G401.6 (cell line): Measurements from ENCODE around the gene ARAP1.

Experiments used
- FAIRE-seq: peaks from 2 replicates; lab custom pipeline; 2012; peaks lifted over from hg19 to GRCh38; lab: Jason Lieb, UNC

The ARAP1 gene

DNA sequence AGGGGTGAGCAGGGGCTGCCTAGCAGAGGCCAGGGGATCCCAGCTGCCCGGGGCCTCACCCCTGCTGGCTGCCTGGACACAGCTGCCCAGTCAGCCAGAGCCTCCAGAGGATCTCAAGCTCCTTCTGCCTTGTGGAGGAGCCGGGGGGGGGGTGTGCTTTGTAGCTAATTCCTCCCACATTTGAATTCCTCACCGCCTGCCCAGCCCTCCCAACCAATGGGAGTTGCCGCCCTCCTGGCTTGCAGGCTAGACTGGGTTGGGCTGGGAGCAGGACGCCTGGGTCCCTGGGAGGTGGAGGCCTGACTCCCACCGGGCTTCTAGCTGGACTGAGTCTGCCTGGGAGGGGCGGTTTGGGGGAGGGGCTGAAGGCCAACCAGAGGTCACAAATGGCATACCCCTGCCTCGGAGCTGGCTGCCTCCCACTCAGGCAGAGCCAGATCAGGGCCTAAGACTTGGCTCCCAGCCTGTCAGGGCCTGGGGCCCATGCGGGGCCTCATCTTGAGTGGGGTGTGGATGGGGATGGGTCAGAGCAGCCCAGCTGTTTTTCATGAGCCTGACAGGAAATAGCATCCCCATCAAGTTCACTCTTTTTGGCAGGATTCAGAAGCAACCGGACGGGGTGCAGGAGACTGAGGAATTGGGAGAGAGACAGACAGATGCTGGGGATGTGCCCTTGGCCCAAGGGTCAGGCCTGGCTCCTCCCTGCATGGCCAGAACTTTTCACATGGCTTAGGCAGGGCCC lies 48.8 kb downstream of the ARAP1 start:
- no peak for FAIRE-seq

DNA sequence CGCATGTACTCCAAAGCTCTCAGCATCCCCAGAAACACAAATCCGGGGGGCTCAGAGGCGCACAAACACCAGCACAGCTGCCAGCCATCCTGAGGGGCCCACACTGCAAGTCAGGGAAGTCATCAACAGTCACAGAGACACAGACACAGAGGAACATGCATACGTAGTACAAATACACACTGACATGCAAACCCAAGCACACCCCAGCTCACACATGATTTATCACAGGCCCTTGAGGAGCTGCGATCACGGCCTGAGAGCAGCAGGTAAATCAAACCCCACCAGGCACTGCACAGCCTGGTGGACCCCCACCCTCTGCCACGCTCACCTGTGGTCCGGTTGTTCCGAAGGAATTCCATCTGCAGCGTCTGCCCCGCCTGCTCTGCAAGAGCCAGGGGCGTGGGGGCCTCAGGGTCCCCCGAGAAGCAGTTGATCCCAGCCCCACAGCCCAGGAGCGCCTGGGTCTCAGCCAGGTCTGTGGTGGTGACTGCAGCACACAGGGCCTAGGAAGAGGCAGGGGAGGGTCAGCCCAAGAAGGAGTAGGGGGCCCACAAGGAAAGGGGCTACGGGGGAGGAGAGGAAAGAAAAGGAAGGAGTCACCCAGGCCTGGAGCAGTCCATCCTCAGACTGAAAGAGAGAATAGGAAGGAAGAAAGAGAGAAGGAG lies 49.5 kb downstream of the ARAP1 start:
- no peak for FAIRE-seq

DNA sequence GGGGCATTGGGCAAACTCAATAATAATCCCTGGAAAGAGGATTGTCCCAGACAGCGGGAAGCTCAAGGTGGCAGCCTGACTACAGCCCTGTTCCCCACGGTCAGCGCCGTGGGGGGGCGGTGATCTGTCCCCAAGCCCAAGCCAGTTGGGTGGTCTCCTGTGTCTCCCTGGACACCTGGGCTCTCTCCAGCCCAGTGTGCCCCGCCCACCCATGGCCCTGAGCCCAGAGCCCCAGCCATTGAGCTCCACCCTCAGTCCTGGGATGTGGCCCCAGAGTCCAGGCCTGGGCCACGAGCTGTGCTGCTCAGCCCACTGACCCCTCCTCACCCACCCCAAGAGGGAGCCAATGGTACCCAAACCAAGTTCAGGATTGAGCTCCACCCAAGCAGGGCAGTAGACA lies 50.1 kb downstream of the ARAP1 start:
- FAIRE-seq, result no peak

DNA sequence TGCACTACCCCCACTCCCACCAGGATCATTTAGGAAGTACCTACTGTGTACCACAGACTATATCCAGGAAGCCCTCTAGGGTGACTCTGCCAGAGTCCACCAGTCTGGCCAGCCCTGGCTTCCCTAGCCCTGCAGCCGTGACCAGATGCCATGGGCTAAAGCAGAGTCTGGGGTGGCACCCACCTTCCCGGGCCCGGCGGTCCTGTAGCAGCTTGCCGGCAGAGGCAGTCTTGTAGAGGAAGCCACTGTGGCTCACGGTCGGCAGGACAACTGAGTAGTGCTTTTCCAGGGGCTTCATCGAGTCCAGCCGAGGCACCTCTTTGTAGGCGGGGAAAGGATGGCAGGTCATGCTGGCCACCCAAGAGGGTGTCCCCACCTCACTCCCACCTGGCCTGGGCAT lies 50.7 kb downstream of the ARAP1 start:
- FAIRE-seq, result no peak

DNA sequence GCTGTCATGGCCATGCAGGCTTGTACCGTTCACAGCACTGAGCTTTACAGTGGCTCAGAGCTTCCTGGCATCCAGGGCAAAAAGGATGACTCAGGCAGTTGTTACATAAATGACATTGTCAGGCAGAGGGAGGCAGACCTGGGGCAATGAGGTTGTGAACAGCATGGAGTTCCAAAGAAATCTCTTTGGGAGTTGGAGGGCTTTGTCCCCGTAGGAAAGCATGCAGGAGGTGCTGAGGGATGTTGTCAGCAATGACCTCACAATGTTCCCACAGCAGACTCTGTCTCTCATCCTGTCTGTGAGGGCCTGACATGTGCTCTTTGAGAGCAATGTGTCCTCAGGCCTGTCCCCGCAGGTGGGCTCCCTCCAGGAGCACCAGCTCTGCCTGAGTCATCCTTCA lies 52.1 kb downstream of the ARAP1 start:
- no peak for FAIRE-seq

DNA sequence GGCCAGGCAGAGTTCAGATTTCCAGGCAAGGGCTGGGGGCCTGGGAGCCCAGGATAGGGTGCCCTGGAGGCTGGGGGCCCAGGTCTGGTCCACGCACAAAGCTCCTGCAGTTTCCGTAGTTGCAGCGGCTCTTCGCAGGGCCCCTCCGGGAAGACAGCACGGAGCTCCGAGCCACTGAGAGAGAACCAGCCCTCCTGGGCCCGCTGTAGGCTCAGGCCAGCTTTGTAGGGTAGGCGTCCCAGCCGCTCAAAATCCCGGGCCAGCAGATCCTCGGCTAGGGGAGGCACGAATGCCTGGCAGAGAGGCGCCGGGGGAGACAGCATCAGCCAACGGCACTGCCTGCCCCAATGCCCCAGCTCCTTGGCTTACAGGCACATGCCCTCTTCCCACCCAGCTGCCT lies 54.4 kb downstream of the ARAP1 start:
- no peak for FAIRE-seq

DNA sequence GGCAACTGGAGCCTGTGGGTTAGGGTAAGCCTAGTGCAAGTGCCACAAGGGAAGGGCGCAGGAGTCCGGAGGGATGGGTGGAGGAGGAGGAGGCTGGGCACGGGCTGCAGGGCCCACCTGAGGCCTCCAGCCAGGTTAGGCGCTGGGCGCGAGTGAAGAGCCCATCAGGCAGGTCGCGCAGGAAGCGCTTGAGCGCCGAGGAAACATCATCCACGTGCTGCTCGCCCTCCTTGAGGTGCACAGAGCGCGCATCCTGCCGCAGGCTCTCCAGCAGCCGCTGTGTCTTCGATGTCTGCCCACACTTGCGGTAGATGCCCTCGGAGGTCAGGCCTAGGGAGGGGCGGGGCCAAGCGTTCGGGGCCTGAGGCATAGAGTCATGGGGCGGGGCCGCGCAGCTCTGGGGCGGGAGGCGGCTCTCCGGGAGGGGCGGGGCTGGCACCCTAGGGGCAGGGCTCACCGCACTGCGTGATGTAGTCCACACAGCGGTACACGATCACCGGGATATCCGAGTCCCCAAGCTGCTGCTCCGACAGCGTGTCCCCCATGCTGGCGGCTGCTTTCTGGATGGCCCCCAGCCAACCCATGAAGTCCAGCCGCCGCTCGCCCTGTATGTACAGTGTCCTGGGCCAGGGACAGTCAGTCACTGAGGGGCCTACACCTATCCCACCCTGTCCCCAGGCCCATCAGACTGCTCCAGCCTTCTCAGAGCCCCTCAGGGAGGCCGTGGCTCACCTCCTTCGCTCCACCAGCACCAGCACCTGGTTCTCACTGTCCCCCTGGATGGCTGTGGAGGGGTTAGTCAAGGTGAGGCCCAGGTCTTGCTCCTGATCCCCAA lies 55.1 kb downstream of the ARAP1 start:
- FAIRE-seq, result no peak

DNA sequence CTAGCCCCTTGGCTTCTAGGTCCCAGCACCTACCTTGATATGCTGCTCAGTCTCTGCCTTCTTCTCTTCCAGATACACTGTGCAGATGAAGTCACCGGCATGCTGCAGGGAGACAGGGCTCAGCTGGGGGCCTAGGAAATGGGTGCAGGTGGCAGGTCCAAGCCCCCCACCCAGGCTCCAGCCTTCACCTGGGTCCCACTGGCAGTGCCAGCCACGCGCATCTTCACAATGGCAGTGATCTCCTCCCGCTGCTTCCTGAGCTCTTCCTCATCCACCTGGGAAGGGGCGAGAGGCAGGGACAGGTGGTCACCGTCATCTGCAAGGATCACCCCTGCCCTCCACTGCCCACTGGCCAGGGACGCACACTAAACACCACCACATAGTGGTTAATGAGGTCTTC lies 56.9 kb downstream of the ARAP1 start:
- no peak for FAIRE-seq

DNA sequence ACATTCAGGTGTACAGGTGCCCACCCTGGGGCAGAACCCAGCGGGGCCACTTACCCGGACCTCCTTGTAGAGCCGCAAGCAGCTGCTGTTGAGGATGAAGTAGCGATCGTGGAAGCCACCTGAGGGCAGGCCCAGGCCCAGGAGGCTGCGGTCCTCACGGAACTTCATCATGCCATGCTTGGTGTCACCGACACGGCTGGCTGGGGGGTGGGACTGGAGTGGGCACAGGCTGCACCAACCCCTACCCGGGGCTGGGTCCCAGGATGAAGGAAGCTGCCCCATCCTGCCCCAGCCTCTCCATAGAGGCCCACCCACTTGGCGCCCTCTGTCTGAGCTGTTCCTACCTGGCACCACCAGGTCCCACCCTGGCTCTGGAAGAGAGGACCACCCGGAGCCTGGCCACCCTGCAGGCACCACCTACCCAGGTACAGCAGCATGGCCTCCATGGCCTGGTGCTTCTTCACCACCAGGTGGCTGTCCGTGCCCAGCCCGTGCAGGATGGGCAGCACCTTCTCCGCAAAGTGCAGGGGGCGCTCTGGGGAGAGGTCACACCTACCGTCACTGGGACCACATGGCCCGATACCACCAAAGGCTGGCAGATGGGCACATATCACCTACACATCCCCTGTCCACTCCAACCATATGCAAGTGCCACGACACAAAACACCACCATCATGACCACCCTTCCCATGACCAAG lies 58.8 kb downstream of the ARAP1 start:
- no peak for FAIRE-seq

DNA sequence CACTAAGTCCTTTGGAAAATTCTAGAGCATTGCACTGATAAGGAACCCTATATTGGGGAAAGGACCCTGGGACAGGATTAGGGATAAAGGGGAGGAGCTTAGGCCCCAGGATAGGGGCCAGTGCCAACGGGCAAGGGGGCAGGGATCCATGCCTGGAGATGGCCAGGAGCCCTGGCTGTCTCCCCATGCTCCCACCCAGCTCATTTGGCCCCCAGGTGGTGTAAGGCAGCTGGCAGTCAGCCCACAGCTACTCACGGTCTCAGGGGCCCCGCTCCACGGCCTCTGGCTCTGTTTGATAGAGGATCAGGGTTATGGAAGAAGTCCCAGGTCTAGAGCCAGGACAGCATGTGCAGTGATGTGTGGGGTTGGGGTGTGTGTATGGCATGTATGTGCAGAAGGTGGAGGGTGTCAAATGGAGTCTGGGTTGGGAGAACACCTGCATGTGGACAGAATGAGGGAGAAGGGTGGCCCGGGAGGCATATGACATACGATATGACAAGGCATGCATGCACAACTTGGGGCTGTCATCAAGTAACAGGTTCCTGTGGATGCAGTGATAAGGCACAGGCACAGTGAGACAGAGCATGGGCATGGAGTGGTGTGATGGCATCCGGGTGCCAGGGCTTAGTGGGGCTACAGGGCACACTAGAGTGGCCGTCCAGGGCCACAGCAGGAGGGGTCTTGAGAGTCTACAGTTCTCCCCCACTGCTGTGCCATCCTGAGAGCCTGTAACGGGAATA lies 59.5 kb downstream of the ARAP1 start:
- no peak for FAIRE-seq

DNA sequence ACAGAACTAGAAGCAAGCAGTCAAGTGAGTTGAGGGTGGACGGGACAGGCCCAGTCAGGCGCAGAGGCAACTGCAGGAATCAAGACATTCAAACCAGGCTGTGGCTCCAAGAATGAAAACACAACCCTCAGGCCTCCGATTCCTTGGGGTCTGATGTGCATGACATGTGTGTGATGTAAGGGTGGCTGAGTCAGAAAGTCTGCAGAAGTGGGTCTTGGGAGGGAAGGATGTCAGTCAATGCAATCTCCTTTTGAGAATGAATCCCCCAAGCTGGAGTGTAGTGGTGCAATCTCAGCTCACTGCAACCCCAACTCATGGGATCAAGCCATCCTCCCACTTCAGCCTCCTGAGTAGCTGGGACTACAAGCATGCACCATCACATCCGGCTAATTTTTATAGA lies 62.0 kb downstream of the ARAP1 start:
- no peak for FAIRE-seq

DNA sequence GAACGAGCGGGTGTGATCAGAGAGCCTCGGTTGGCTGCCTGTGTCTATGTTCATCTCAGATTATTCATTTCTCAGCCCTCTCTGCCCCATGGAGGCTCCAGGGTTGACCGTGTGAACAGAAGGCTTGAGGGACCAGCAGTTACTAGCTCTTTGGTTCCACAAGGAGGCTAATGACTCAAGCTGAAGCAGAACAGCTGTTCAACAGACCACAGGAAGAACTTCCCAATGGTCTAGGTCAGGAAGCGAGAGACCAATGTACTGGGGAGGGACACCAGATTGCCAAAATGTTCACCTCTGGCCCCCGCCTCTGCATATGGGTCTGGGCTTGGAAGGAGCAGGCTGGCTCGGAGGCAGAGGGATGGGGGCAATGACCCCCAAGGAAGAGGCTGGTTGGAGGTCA lies 63.3 kb downstream of the ARAP1 start:
- FAIRE-seq, result no peak

DNA sequence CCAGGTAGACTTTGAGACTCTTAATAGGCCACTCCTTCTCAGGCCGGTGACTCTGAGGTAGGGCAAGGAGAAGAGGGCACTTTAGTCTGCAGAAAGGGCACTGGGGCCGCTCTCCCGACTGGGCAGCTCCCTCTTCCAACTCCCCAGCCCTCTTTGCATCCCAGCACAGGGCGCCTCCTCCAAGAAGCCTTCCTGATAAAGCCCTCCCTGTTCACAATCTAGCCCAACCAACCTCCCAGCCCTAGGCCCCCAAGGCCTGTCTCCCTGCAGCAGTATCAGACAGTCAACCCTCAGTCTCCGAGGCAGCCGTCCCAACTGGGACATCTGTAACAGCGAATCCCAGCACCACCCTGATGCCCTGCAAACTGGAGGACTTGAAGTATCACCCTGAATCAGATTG lies 63.7 kb downstream of the ARAP1 start:
- FAIRE-seq, result no peak

DNA sequence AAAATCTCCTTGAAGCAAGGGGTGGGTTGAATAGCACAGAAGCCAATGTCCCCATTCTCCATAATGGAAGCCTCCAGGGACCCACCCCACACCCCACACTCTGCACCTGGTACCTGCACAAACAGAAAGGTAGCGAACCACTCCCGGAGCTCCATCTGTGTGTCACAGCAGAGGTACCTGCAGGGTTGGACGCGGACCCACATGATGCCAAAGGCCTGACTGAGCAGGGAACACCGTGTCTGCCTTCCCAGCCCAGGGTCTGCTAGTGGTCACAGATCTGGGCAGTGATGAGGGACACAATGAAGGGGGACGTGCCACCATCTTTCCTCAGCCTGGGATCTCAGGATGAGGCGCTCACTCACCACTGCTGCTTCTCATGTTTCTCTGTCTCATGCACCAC lies 64.9 kb downstream of the ARAP1 start:
- no peak for FAIRE-seq

DNA sequence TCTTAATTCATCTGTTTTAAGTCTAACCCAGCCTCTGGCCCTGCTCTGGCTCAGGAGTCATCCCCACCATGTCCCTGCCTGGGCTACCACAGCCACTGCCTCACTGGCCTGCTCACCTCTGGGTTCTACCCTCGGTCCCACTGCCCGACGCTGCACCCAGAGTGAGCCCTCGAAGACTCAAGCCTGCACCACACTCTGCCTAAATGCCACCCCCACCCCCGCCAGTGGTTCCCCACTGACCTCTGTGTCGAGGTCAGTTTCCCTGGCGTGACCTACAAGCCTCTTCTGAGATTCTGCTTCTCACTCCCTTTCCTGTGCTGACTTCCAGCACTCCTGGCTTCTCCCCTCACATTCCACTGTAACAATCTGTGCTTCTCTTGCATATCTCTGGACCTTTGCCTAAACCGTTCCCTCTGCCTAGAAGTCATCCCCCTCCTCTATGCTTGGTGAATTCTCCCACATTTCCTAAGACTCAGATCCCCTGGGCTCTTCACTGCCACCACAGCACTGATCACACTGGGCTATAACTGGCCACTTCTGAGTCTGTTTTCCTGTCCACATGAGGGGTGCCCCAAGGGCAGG lies 65.5 kb downstream of the ARAP1 start:
- FAIRE-seq, result no peak

DNA sequence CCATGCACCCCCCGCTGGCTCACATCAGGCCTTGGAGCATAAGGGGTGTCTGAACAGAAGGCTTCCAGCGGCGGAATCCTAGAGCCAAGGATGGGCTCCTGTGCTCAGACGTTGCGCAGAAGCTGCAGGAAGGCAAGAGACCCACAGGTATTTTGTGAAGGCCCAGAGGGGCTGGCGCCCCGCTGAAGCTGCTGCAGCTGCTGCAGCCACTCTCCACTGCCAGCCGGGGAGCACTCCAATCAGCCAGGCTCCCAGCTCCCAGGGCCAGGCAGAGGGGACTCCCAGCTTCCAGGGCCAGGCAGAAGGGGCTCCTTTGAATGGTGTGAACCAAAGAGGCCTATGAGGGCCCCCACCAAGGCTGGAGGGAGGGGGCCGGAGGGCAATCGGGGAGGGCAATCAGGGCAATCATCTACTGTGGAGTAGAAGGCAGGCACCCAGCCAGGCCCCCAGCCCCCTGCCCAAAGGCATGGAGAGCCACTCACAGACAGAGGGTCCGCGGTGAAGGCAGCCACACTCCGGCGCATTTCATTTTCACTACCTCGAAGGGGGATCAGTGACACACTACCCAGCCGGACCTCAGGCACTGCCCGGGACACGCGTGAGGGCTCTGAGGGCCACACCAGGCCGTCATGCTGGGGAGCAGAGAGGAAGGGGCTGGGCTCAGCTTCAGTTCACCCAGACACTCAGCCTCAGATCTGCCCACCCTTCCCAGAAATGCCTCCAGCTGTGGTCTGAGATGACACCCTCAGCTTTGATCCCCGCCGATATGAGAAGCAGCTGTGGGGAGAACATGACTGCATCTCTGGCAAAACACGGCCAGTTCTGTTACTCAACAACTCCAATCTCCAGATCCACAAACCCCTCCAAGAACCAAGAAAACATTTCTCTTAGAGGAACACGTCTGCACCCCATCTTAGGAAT lies 66.4 kb downstream of the ARAP1 start:
- no peak for FAIRE-seq

DNA sequence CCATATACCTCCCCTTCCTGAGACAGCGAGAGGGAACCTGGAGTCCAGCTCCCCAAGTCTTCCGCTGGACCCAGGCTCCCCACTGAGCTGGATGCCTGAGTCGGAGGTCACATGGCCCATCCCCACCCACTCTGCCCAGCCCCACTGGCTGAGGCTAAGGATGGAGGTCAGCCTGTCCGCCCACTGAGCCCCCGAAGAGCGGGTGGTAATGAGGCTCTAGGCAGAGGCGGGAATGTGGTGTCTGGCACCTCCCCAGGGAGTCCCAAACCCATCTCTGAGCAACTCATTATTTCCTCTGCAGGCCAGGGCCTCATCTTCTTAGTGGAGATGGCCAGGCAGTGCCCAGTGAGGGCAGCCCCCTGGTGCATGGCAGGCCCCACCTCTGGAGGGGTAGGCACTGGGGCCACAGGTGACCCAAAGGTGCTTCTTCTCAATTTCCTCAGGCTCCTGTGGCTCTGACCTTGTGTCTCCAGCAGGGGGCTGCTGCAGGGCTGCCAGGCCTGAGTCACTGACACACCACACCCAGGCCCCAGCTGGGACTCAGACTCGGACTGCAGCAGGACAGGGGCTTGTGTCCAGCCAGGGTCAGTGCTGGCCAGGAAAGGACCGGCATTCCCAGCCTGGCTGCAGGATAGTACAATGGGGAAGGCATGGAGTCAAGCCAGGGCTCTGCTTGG lies 67.8 kb downstream of the ARAP1 start:
- no peak for FAIRE-seq

DNA sequence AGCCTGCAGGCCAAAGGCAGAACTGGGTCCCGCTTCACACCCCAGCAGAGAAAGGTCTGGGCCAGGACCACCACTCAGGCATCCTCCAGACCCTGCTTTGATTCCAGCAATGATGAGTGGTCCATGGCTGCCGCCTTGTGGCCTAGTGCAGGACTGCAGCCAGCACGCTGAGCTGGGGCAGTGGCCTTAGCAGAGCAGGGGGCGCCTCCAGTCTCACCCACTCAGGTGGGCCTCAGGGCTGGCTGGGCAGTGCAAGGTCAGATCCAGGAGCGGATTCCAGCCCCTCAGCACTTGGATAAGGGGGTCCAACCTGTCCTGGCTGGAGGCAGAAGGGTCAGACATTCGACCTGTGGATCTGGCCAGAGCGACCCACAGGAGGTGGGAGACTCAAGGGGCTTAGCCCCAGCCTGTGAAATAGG lies 68.4 kb downstream of the ARAP1 start:
- no peak for FAIRE-seq

DNA sequence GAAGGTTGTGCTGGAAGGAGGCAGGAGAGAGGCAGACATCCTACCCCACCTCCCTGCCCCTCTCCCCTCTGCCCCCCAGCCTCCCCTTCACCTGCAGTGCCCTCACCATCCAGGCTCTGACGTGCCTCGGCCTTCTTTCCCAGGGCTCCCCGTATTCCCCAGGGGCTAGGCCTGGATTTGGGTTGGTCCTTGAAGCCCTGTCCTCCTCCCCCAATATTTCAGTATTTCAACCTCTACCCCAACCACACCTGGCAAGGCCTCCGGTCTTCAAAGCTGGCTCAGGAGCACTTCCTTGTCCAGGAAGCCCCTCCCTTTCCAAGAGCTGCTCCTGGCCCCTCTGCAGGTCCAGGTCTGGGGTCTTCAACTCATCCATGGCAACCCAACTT lies 69.4 kb downstream of the ARAP1 start:
- FAIRE-seq, result no peak
